Rectal smooth muscle tissue (tissue), 1 donor: ENCODE measurements around the gene MAP2K5.

Experiments
- H3K27ac ChIP-seq: one replicate; pipeline ENCODE4 v1.7.0; 2013; ENCODE audit warnings: low read depth, low read length, inconsistent platforms
- H3K27me3 ChIP-seq: one replicate; pipeline ENCODE4 v1.7.0; 2013; ENCODE audit warnings: low read length; ENCODE audit not compliant: control insufficient read depth, insufficient read depth
- H3K36me3 ChIP-seq: one replicate; pipeline ENCODE4 v1.7.0; 2013; ENCODE audit warnings: low read length; ENCODE audit not compliant: control insufficient read depth, insufficient read depth
- H3K4me1 ChIP-seq: one replicate; pipeline ENCODE4 v1.7.0; 2013; ENCODE audit warnings: low read length; ENCODE audit not compliant: control insufficient read depth, insufficient read depth
- H3K4me3 ChIP-seq: one replicate; pipeline ENCODE4 v1.7.0; 2013; ENCODE audit warnings: low read length
- H3K9ac ChIP-seq: one replicate; pipeline ENCODE4 v1.7.0; 2013; ENCODE audit warnings: low read length

The MAP2K5 gene

GRCh38 chr15:67750371-67750770 lies 207.9 kb downstream of the MAP2K5 start:
- Histone ChIP-seq H3K4me3 (no peak overlapping the region), H3K27me3 (no peaks in the 10 kb centered on the region)

GRCh38 chr15:67753891-67754290 lies 211.4 kb downstream of the MAP2K5 start:
- Histone ChIP-seq H3K4me1 (no peaks in the 10 kb centered on the region), H3K27ac (no peak overlapping the region), H3K27me3 (no peaks in the 10 kb centered on the region), H3K4me3 (no peak overlapping the region), H3K36me3 (no peaks in the 10 kb centered on the region), H3K9ac (no peak overlapping the region)

More at GRCh38 chr15:67750371-67750770, 207.9 kb downstream of the MAP2K5 start:
- Histone ChIP-seq H3K4me1 (no peaks in the 10 kb centered on the region), H3K36me3 (no peaks in the 10 kb centered on the region), H3K27ac (no peak overlapping the region), H3K9ac (no peak overlapping the region)

- no peaks in the 10 kb centered on the region for H3K27me3 ChIP-seq
- H3K27ac ChIP-seq: no peak overlapping the region
- no peaks in the 10 kb centered on the region for H3K4me1 ChIP-seq
- no peak overlapping the region for H3K4me3 ChIP-seq
- no peak overlapping the region for H3K9ac ChIP-seq
- H3K36me3 ChIP-seq: no peaks in the 10 kb centered on the region
Measured at GRCh38 chr15:67755264-67755663, 212.8 kb downstream of the MAP2K5 start.

DNA sequence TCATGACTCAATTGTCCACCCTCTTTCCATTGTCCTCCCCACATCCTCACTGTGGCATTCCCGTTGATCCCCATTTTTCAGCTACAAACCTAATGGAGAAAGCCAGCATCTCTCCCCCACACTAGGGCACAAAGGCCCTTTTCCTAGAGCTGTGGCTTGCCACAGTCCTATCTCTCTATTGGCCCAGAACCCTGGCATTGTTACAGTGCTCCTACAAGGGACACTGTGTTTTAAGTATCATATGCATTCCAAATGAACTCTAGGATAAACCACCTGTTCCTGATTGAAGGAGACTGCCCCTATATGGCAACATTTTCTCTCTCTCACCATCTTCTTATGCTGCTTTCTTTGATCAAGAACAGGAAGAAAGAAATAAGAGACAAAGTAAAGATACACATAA lies 213.4 kb downstream of the MAP2K5 start:
- no peak overlapping the region for H3K27ac ChIP-seq
- H3K36me3 ChIP-seq: no peaks in the 10 kb centered on the region
- no peak overlapping the region for H3K4me3 ChIP-seq
- no peak overlapping the region for H3K9ac ChIP-seq
- no peaks in the 10 kb centered on the region for H3K27me3 ChIP-seq
- H3K4me1 ChIP-seq: no peaks in the 10 kb centered on the region

GRCh38 chr15:67758619-67759300 lies 216.3 kb downstream of the MAP2K5 start:
- Histone ChIP-seq H3K4me3 (no peak overlapping the region), H3K36me3 (no peaks in the 10 kb centered on the region), H3K4me1 (no peaks in the 10 kb centered on the region), H3K27me3 (no peaks in the 10 kb centered on the region), H3K9ac (no peak overlapping the region), H3K27ac (no peak overlapping the region)

DNA sequence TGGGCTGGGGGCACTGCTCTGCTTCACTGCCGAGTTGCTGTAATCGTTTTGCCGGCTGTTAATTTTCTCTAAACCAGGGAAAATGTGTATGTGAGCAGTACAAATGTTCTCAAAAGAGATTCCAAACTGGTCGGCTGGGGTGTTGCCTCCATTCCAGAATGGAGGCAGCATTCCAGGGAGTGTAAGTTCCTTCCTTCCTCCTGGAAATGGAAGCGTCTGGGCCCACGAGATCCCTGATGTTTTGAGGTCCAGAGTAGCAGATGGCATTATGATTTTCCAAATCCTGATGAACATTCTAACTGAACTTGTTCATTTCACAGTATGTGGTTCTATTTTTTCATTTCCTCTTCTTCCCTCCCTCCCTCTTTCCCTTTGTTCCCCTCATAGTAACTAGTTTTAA lies 218.4 kb downstream of the MAP2K5 start:
- Histone ChIP-seq H3K36me3 (no peaks in the 10 kb centered on the region), H3K27ac (no peak overlapping the region), H3K27me3 (no peaks in the 10 kb centered on the region), H3K4me1 (no peaks in the 10 kb centered on the region), H3K9ac (no peak overlapping the region), H3K4me3 (no peak overlapping the region)

GRCh38 chr15:67761343-67761742 lies 218.8 kb downstream of the MAP2K5 start:
- Histone ChIP-seq H3K27me3 (no peaks in the 10 kb centered on the region), H3K4me3 (no peak overlapping the region), H3K36me3 (no peaks in the 10 kb centered on the region), H3K4me1 (no peaks in the 10 kb centered on the region), H3K27ac (no peak overlapping the region), H3K9ac (no peak overlapping the region)

DNA sequence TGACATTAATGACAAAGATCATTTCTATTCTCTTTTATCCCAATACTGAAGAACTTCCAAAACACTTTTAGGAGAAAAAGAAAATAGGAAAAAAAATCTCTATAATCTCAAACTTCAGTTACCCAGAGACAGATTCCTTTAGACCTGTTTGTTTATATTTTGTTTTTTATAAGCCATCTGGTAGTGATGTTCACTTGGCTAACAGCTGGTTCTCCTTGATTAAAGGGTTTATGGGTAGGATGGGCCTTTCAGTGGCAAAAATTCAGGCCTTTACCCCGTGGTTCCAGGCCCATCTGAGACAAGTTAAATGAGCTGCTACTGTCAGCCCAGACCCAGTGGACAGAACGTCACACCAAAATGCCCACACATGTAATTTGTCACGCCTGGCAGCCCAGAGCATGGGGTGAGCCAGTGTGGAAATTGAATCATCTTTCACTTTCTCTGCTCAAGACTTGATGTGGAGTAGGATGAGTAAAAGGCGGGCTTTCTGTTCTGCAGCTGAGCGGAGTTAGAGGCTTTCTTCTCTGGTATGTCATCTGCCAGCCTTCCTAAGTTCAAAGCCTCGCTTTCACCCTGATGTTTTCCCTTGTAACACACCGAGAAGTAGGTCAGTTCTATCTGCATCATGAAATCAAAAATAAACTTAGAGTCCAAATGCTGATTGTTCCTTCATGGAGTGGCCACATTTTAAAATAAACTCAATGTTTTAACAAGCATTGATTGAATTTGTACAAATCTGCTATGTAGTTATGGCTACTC lies 220.3 kb downstream of the MAP2K5 start:
- no peak overlapping the region for H3K27ac ChIP-seq
- no peak overlapping the region for H3K9ac ChIP-seq

GRCh38 chr15:67765701-67766100 lies 223.2 kb downstream of the MAP2K5 start:
- Histone ChIP-seq H3K27me3 (no peaks in the 10 kb centered on the region), H3K4me1 (no peaks in the 10 kb centered on the region), H3K36me3 (no peaks in the 10 kb centered on the region)

More for the DNA sequence above, 220.3 kb downstream of the MAP2K5 start:
- no peaks in the 10 kb centered on the region for H3K36me3 ChIP-seq
- no peaks in the 10 kb centered on the region for H3K4me1 ChIP-seq
- no peak overlapping the region for H3K4me3 ChIP-seq
- H3K27me3 ChIP-seq: no peaks in the 10 kb centered on the region

DNA sequence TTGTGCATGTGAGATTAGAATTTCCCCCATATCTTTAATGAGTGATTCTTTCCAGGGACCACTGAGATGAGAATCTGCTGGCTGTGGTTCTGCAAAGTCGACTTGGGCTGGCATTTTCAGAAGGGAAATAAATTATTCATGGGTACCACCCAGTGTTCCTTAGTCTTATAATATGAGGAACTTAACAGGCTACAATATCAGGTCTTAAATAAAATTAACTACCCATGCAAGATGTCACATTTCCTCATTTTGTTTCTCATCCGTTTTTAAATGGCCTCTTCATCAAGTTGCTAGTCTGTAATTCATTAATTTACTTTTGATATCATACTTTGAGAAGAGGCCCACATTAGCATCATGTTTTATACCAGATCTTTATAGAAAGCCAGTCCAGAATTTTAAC lies 224.5 kb downstream of the MAP2K5 start:
- no peak overlapping the region for H3K4me3 ChIP-seq
- H3K36me3 ChIP-seq: no peaks in the 10 kb centered on the region
- no peaks in the 10 kb centered on the region for H3K4me1 ChIP-seq
- H3K27me3 ChIP-seq: no peaks in the 10 kb centered on the region
- no peak overlapping the region for H3K9ac ChIP-seq
- no peak overlapping the region for H3K27ac ChIP-seq

More at GRCh38 chr15:67765701-67766100, 223.2 kb downstream of the MAP2K5 start:
- Histone ChIP-seq H3K4me3 (no peak overlapping the region), H3K9ac (no peak overlapping the region), H3K27ac (no peak overlapping the region)

- no peak overlapping the region for H3K27ac ChIP-seq
- H3K4me3 ChIP-seq: no peak overlapping the region
Measured at GRCh38 chr15:67768313-67768977, 225.9 kb downstream of the MAP2K5 start.

DNA sequence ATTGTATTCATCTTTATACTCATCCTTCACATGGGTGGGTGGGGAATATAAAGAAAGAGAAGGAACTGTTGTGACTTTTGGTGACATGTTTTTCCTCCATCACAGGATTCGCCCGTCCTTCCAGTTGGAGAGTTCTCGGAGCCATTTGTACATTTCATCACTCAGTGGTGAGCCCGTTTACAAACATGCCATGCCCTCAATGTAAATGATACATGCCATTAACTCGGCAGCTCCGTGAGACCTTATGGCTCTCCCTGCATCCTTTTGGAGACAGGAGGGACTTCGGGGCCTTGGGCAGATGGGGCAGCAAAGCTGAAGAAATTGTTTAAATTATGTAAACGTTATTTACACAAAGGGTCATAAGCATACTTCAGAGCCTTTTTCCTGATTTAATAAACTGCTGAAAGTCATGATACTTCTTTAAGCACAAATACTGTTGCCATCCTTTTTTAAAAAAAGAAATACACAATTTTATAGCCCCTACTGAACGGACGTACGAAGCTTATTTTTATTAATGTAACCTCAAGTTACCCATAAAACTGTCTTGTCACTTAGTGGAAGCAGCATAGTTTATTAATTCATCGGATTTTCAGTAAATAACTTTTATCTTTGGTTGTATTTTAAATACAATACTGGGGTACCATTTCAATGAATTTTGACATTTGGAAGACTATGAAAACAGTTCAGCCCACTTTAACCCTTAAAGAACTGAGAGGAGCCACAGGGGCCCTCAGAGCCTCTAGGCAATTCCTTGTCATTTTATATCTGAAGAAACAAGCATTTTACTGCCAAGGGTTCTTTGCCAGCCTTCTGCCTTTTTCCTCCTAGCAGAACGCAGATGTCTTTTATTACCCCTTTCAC lies 227.2 kb downstream of the MAP2K5 start:
- H3K27me3 ChIP-seq: no peaks in the 10 kb centered on the region
- no peak overlapping the region for H3K9ac ChIP-seq

More at GRCh38 chr15:67768313-67768977, 225.9 kb downstream of the MAP2K5 start:
- Histone ChIP-seq H3K9ac (no peak overlapping the region), H3K4me1 (no peaks in the 10 kb centered on the region), H3K27me3 (no peaks in the 10 kb centered on the region), H3K36me3 (no peaks in the 10 kb centered on the region)

More for the DNA sequence above, 227.2 kb downstream of the MAP2K5 start:
- Histone ChIP-seq H3K4me1 (no peaks in the 10 kb centered on the region), H3K36me3 (no peaks in the 10 kb centered on the region), H3K4me3 (no peak overlapping the region), H3K27ac (no peak overlapping the region)
